Skeletal muscle tissue (tissue), 4 donors: ENCODE results near the gene LMTK3. TPM values are rescaled to one million over a fixed set of nuclear protein-coding genes. Genes with fewer than 3 reads are reported as not detected.
A peak's percentile ranks its signal among the peaks of the same experiment; 100 is the strongest.

Source experiments
- H3K27ac ChIP-seq: one replicate; pipeline ENCODE4 v1.7.0; 2013; ENCODE audit warnings: mild to moderate bottlenecking, low read depth, low read length, inconsistent platforms
- H3K27me3 ChIP-seq, 3 donors: one replicate each; pipeline ENCODE4 v1.7.0; 2013; ENCODE audit warnings: low read length in 3 of 3; ENCODE audit not compliant: control insufficient read depth in 3 of 3, insufficient read depth in 3 of 3
- H3K36me3 ChIP-seq, 3 donors: one replicate each; pipeline ENCODE4 v1.7.0; 2013; ENCODE audit warnings: low read length in 3 of 3; ENCODE audit not compliant: control insufficient read depth in 3 of 3, insufficient read depth in 3 of 3
- H3K4me1 ChIP-seq, 3 donors: one replicate each; pipeline ENCODE4 v1.7.0; 2013; ENCODE audit warnings: low read length in 3 of 3, mild to moderate bottlenecking in 3 of 3; ENCODE audit not compliant: control insufficient read depth in 3 of 3, insufficient read depth in 3 of 3
- H3K4me3 ChIP-seq, 3 donors: one replicate each; pipeline ENCODE4 v1.7.0; 2013; ENCODE audit warnings: low read length in 3 of 3
- H3K9ac ChIP-seq, 3 donors: one replicate each; pipeline ENCODE4 v1.7.0; 2013; ENCODE audit warnings: low read length in 3 of 3, mild to moderate bottlenecking in 3 of 3, moderate library complexity in 2 of 3, low read depth in 1 of 3
- H3K9me3 ChIP-seq, 3 donors: one replicate each; pipeline ENCODE4 v1.7.0; 2013; ENCODE audit warnings: low read length in 3 of 3; ENCODE audit not compliant: control insufficient read depth in 3 of 3
- total RNA-seq: library from RNA; depleted of rRNA; stranded (reverse); fragments of >200 nt; gene quantifications from one replicate; pipeline ENCODE4 v1.2.3, GENCODE V29; 2014
- donor health status: Osteomylitis.

LMTK3 gene
- total RNA-seq, 1 donor from 2014 or later = not detected

DNA sequence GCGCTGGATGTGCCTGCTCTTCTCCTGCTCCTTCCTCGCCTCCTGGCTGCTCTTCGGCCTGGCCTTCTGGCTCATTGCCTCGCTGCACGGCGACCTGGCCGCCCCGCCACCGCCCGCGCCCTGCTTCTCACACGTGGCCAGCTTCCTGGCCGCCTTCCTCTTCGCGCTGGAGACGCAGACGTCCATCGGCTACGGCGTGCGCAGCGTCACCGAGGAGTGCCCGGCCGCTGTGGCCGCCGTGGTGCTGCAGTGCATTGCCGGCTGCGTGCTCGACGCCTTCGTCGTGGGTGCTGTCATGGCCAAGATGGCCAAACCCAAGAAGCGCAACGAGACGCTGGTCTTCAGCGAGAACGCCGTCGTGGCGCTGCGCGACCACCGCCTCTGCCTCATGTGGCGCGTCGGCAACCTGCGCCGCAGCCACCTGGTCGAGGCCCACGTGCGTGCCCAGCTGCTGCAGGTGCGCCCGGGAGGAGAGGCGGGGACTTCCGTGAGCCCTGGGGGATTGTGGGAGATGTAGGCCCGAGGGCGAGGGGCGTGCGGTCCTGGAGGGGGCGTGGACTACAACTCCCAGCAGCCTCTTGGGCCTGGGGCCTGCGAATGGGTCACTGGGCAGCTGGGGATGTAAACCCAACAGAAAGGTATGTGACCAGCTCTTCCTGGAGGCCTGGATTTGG is 49.5 kb downstream of the LMTK3 start:
- Histone ChIP-seq H3K27me3 (no peaks in the 10 kb centered on the region), H3K9me3 (no peaks in the 10 kb centered on the region), H3K4me1 (no peaks in the 10 kb centered on the region), H3K27ac (no peak overlapping the region), H3K9ac (no peak overlapping the region), H3K4me3 (no peak overlapping the region), H3K36me3 (peaks cover 0 to 2% (median 0%) of the 10 kb centered on the region in 3 donors)

DNA sequence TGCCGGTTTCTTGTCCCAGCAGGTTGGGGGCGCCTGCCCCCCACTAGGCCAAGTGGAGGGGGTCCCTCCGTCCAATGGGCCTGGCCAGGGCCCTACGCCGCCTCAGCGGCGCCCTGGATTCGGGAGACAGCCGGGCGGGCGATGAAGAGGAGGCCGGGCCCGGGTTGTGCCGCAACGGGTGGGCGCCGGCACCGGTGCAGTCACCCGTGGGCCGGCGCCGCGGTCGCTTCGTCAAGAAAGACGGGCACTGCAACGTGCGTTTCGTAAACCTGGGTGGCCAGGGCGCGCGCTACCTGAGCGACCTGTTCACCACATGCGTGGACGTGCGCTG is 50.0 kb downstream of the LMTK3 start:
- Histone ChIP-seq H3K27ac (no peak overlapping the region), H3K9ac (no peak overlapping the region), H3K27me3 (no peaks in the 10 kb centered on the region), H3K4me3 (no peak overlapping the region), H3K36me3 (peaks cover 0 to 2% (median 0%) of the 10 kb centered on the region in 3 donors), H3K4me1 (no peaks in the 10 kb centered on the region), H3K9me3 (no peaks in the 10 kb centered on the region)

GRCh38 chr19:48458016-48458415 is 53.6 kb downstream of the LMTK3 start:
- Histone ChIP-seq H3K36me3 (peaks cover 13 to 16% (median 13%) of the 10 kb centered on the region in 3 donors), H3K9me3 (no peaks in the 10 kb centered on the region), H3K9ac (no peak overlapping the region), H3K4me1 (peaks cover 5 to 11% (median 7%) of the 10 kb centered on the region in 3 donors), H3K27me3 (no peaks in the 10 kb centered on the region), H3K4me3 (no peak overlapping the region), H3K27ac (no peak overlapping the region)

DNA sequence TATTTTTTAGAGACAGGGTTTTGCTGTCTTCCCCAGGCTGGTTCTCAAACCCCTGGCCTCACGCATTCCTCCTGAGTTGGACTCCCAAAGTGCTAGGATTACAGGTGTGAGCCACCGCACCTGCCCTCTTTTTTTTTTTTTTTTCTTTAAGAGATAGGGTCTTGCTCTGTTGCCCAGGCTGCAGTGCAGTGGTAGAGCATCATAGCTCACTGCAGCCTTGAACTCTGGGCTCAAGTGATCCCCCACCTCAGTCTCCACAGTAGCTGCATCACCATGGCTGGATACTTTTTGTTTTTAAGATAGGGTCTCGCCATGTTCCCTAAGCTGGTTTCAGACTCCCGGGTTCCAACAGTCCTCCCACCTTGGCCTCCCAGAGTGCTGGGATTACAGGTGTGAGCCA is 54.8 kb downstream of the LMTK3 start:
- Histone ChIP-seq H3K9me3 (no peaks in the 10 kb centered on the region), H3K27me3 (no peaks in the 10 kb centered on the region), H3K27ac (no peak overlapping the region), H3K4me1 (peaks cover 5 to 19% (median 7%) of the 10 kb centered on the region in 3 donors), H3K9ac (no peak overlapping the region), H3K36me3 (peaks cover 21 to 22% (median 21%) of the 10 kb centered on the region in 3 donors), H3K4me3 (no peak overlapping the region)

GRCh38 chr19:48455908-48456562 is 55.6 kb downstream of the LMTK3 start:
- Histone ChIP-seq H3K4me1 (peaks cover 5 to 19% (median 7%) of the 10 kb centered on the region in 3 donors), H3K4me3 (no peak overlapping the region), H3K27ac (no peak overlapping the region), H3K9ac (peak overlapping the region in 1 of 3 donors; percentile 20), H3K9me3 (no peaks in the 10 kb centered on the region), H3K36me3 (peaks cover 29 to 30% (median 29%) of the 10 kb centered on the region in 3 donors), H3K27me3 (no peaks in the 10 kb centered on the region)

GRCh38 chr19:48455171-48455907 is 56.3 kb downstream of the LMTK3 start, which contains the start of gene KCNJ14:
TSS of gene KCNJ14 (plus strand) at chr19:48455574. CDS start at chr19:48461725, 6,151 bp downstream.
- Histone ChIP-seq H3K9ac (peak within 1 kb of the TSS in 2 of 3 donors; percentile 16 to 20), H3K4me1 (peaks cover 5 to 19% (median 7%) of the 10 kb centered on the region in 3 donors), H3K9me3 (no peaks in the 10 kb centered on the region), H3K27ac (no peak within 1 kb of the TSS), H3K36me3 (peaks cover 35 to 37% (median 36%) of the 10 kb centered on the region in 3 donors), H3K27me3 (no peaks in the 10 kb centered on the region), H3K4me3 (no peak within 1 kb of the TSS)

DNA sequence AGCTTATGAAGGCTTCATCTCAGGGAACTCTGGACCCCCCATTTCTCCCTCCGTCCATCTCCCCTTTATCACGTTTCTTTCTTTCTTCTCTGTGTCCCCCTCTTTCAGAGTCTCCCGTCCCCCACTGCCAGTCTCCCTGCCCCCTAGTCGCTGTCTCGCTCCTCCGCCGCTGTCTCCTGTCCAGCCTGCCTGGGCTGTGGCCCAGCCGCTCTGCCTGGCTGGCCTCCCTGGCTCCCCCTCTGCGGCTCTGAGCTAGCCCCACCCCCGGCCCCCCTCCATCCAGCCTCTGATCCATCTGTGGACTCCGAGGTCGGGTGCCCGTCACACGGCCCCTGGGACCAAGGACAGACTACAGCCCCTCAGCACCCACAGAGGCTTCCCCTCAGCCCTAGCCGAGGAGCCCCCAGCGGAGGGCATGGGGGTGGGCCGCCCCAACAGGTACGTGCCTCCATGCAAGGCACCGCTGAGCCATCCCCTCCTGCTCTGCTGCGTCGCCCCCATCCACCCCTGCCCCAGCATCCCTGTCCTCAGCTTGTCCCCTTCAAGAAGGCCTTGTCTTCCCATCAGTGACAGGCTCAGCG is 57.4 kb downstream of the LMTK3 start:
- Histone ChIP-seq H3K4me1 (peaks cover 5 to 19% (median 7%) of the 10 kb centered on the region in 3 donors), H3K36me3 (peaks cover 43 to 45% (median 44%) of the 10 kb centered on the region in 3 donors), H3K4me3 (no peak overlapping the region), H3K9ac (no peak overlapping the region), H3K9me3 (no peaks in the 10 kb centered on the region), H3K27me3 (no peaks in the 10 kb centered on the region), H3K27ac (no peak overlapping the region)

DNA sequence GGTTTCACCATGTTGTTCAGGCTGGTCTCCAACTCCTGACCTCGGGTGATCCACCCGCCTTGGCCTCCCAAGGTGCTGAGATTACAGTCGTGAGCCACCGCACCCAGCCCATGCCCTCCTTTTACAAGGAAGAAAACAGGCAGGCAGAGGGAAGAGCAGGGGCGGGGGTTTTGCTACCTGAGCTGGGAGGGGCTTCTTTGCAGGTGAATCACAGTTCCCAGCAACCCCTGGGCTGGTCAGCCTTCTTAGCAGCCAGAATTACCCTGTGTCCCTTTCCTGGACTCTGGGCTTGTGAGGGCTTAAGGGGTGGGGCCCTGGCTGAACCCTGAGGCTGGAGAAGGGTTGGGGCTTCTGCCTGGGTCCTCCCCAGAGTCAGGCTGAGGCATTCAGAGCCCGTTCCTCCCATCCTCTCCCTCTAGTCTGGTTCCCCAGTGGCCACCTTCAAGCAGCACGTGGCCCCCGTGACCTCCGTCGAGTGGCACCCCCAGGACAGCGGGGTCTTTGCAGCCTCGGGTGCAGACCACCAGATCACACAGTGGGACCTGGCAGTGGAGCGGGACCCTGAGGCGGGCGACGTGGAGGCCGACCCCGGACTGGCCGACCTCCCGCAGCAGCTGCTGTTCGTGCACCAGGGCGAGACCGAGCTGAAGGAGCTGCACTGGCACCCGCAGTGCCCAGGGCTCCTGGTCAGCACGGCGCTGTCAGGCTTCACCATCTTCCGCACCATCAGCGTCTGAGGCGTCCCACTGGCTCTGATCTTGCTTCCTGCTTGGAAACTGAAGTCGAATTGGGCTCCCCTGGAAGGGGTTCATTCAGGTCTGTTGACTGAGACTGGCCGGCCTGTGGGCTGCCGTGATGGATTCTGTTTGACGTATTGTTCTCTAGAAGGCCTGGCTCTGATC is 59.1 kb downstream of the LMTK3 start:
- peaks cover 52 to 57% (median 56%) of the 10 kb centered on the region in 3 donors for H3K36me3 ChIP-seq
- no peaks in the 10 kb centered on the region for H3K27me3 ChIP-seq
- H3K9ac ChIP-seq = no peak overlapping the region
- H3K27ac ChIP-seq = no peak overlapping the region
- no peaks in the 10 kb centered on the region for H3K9me3 ChIP-seq
- no peak overlapping the region for H3K4me3 ChIP-seq
- H3K4me1 ChIP-seq = peaks cover 5 to 26% (median 7%) of the 10 kb centered on the region in 3 donors

- Histone ChIP-seq H3K9me3 (no peaks in the 10 kb centered on the region), H3K36me3 (peaks cover 55 to 60% (median 56%) of the 10 kb centered on the region in 3 donors), H3K27me3 (no peaks in the 10 kb centered on the region), H3K27ac (no peak overlapping the region), H3K9ac (no peak overlapping the region), H3K4me1 (peaks cover 6 to 28% (median 8%) of the 10 kb centered on the region in 3 donors), H3K4me3 (no peak overlapping the region)
Measured at GRCh38 chr19:48451624-48452023, 60.0 kb downstream of the LMTK3 start.
